Stimulated activated CD8-positive, alpha-beta memory T cell treated with anti-CD3 and anti-CD28 coated beads, Interleukin-12 subunit alpha, Interleukin-12 subunit beta, amount 100 ng/mL, for 24 hours (primary cell): Measurements from ENCODE around the gene KIF6.
"Not testable (repeated sequence)": the region's sequence is repeated elsewhere in the genome, so short reads cannot be mapped to it uniquely, and the experiment has no call there.

Source experiments
- DNase-seq: peaks from one replicate; pipeline ENCODE4 v3.0.0-alpha.2; 2020; ENCODE audit errors: extremely low read depth

Gene KIF6

DNA sequence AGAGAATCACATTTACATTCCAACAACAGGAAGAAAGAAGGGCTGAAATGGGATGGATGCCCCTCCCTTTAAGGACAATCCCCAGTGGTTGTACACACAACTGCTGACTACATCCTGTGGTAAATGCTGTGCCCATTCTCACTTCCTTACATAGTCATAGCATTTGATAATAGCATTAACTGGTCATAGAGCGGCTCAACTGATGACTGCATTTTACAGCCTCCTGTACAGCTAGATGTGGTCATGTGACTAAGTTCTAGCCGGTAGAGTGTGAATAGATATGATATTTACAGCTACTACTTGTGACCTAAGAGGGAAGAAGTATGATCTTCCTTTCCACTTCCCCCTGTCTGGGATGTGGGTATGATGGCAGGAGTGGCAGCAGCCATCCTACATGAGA lies 435.7 kb downstream of the KIF6 start:
- DNase-seq = no peak

- no peak for DNase-seq
Measured at GRCh38 chr6:39287601-39288000, 437.6 kb downstream of the KIF6 start.

- not testable (repeated sequence) for DNase-seq
Measured at GRCh38 chr6:39286596-39286995, 438.6 kb downstream of the KIF6 start.

DNA sequence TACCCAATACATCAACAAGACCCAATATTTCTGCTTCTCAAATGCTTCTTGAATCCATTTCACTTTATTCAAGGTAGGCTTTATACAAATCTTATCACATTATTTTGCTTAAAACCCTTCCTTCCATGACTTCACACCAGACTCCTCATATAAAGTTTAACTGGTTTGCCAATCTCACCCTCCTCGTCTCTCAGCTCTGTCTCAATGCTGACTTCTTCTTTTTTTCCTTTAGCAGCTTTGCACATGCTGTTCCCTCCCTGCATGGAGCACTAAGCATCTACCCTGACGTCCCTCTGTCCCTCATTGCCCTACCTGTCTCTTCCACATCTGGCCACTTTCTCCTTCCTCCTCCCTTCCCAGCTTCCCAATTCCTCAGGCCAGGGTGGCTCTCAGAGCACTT lies 442.4 kb downstream of the KIF6 start:
- no peak for DNase-seq

GRCh38 chr6:39281312-39281980 lies 443.8 kb downstream of the KIF6 start:
- no peak for DNase-seq

DNA sequence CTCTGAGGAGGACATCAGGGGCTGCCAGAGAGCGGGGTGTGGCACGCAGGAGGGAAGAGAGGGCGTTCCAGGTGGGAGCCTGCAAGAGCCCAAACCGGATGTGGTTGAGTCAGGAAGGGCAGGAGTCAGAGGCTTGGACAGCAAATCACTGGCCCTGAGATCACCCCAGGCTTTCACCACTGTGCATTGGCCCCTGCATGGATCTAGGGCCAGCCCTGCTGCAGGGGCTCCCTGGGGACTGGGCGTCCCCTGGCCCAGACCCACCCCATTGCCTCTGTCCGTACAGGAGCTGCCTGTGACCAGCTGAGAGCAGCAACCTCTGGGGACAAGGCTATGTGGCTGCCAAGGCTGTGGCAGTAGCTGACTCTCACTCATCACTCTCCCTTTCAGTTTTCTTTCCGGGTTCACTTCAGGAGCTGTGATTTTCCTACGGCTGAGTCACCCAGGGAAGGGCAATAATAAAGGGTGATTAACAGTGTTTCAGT lies 444.9 kb downstream of the KIF6 start:
- DNase-seq = no peak
